Right lobe of liver (tissue), 4 donors: Measurements from ENCODE around the gene RIMBP2.

ENCODE experiments used
- CTCF ChIP-seq, 4 donors: fragments of 200-600 bp in 3 of 4; fragments of 450-650 bp in 1 of 4; IDR thresholded peaks; one replicate each; pipeline versions ENCODE4 v1.5.1 to v1.8.0; 2016 to 2022; ENCODE audit warnings: antibody characterized with exemption in 4 of 4, mild to moderate bottlenecking in 2 of 4
- POLR2A ChIP-seq: fragments of 450-650 bp; IDR thresholded peaks from one replicate; pipeline ENCODE4 v1.6.1; 2017; ENCODE audit warnings: antibody characterized with exemption, mild to moderate bottlenecking
- donor health status: DM: no; HTN: no; CAD: no.
- donor health status: DM: no; HTN: no; CAD: no.
- donor health status: DM: no; HTN: yes; CAD: no.

DNA sequence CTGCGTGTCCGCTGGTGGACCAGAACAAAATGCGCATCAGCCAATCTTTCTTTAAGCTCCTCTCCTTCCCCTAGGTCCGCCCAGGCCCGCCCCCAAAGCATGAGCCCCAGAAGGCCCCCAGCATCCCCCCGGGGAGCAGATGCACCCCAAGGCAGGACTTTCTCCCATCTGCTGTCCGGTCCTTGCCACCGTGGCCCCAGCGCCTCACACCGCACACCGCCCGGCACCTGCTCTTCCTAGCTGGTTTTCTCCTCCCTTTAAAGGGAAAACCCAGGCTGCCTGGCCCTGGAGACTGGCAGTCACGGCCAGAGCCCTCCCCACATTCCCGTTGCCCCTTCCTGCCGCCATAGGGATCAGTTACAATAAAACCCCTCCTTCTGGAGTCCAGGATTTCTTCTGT is 30.2 kb downstream of the RIMBP2 start:
- TF ChIP-seq POLR2A (no peak), CTCF (IDR thresholded peaks at IDR 0.05) (no peak)
